ENCODE results near the gene CEP83.

CEP83 gene

DNA sequence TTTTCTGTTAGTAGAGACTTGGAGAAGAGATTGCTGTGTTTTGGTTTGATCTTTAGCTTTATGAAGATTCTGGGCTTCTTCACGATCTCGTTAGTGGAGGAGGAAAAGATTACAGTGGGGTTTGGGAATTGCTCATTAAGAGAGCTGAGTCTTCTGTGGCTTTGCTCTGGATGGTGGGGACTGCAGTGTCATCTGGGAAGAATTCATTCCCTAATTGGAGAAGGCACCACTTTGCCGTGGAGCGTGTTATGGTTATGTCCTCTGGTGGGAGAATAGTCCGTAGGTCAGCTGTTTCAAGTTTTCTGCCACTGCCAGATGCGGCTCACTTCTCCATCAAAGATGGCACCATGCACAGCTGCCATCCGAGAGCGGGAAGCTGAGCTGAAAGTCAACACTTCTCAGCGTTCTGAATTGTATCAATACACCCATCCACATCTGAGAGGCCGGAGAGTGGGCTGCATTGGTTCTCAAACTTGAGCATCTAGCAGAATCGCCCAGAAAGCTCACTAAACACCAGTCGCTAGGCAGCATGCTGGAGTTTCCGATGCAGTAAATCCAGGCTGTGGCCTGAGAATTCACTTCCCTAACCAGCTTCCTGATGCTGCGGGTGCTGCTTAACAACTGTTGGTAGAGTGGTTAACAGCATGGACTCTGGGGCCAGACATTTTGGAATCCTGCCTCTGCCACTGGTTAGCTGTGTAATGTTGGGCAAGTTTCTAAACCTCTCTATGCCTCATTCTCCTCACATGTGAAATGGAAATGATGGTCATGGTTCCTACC lies 193.5 kb downstream of the CEP83 start:
- DNase-seq: peak; percentile 35

DNA sequence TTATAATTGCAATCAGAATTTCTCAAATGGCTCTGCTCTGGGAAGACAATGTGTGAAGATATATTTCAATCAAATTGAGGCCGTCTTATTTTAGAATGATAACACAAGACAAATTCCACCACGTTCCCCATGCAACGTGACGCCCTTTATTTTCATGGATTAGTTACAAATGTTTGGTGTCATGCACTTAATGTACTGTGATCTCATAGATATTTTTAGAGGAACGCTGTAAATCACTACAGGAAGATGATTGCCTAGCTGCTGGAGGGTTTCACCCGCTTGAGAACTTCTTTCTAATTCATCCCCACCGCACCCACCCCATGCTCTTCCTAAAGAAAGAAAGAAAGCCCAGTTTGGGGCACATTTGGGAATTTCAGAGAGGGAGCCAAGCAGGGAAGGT lies 194.1 kb downstream of the CEP83 start:
- peak; percentile 47 for DNase-seq

DNA sequence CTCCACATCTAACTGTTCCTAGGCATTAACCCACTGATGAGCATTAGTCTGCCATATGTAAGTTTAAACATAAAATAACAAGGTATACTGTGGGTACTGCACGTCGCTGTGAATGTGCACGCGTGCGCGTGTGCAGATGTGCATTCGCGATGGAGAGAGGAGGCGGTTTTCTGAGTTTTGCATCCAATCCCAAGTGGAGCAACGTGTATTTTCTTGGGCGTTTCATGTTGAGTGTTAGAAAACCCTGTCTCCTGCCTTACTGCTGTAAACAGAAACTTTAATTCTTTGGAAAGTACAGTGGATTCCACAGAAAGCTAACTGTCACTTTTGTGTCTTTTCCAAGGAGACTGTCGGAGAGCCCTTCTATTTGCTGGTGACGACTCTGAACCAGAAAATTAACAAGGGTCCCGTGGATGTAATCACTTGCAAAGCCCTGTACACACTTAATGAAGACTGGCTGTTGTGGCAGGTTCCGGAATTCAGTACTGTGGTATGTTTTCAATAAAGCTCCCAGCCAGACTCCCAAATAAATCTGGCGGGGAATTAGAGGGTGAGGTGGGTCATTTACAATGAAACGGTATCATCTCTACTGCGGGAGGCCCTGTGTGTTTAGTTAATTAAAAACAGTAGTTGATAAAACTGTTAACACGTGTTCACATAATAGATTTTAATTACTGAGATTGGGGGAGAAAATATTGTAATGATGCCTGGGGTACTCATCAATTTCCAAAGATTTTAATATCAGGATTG lies 194.8 kb downstream of the CEP83 start:
- peak; percentile 50 for DNase-seq

DNA sequence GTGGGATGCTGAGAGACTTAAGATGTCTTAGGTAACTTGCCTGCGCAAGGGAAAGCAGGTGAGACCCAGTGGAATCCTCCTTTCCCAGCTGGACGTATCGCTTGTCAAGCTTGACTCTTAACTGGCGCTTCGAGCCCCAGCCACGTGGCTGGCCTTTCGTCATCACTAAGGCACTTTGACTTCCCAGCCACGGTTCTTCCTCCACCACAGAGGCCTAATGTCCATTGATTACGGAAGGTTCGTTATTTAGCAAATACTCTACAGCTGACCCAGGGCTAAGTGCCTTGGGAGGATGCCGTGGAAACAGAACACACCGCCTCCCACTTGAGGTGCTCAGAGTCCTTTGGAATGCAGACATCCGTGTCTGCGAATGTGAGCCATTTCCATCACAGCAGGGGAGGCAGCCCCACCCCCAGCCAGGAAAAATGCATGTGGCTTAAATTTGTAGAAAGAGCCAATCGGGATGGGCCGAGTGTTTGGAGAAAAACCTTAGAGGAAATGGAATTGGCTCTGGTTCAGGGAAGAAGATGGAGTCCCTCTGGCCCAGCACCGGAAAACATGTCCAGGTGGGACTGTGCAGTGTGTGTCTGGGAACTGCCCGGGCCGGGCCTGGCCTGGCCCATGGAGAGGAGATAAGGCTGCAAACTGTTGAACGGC lies 195.6 kb downstream of the CEP83 start:
- peak; percentile 60 for DNase-seq

DNA sequence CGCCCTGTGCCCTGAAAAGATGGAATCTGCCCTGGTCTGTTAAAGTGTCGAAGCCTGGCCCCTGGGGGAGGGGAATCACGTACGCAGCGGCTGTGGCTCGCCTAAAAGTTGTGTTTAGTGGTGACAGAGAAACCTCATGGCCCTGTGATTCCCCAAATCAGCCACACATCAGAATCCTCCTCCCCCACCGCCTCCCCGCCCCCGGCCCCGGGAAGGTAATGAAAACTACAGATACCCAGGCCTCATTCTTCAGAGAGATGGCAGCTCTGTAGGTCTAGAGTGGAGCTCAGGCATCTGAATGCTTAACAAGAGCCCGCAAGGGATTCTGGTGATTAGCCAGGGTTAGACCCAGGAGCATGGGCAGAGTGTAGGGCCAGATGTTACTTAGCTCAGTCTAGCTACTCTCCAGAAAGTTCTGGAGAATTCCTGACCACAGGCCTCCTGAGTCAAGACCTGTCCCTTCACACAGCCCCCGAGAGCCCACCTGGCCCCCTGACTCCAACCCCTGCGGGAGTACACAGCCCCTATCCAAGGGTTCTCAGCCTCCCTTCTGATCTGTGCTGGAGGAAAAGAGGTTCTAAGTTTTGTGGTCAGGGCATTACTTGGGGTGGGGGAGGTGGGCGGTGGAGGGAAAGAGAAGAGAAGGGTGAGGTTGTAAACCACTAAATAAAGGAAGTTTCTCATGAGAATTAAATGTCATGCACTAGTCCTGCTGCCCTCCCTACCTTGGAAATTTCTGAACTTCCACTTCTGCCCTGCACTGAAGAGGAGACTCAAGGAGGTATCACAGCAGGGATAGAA lies 196.5 kb downstream of the CEP83 start:
- DNase-seq: no peak

DNA sequence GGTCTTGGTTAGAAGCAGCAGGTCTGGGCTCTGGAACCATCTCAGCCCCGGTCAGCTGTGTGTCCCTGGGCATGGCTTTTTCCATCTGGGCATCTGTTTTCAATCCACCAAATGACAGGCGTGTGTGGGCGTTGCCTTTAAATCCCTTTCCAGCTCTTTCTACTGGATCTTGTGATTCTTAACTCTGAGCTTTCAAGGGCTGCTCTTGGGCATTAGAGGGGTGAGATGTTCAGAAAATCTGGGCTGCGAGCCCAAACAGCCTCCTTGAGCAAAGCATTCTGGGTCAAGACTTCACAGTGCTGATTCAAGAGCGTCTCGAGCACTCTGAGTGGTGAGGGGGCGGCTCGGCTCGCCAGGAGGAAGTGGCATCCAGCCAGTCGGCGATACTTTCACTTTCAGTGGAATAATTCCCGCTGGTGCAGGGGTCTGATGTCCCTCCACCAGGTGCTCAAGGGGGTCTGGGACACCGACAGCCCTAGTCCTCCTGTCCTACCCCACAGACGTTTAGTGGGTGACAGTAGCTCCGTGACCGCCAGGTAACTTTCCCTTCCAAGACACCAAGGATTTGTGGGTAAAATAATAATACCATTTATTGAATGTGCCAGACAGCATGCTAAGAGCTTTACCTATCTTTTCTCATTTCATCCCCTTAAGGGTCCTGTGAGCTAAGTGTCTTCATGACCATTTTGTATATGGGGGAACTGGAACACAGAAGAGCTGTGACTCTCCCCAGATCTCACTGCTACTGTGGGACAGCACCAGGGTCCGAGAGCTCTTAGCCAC lies 197.2 kb downstream of the CEP83 start:
- DNase-seq: peak; percentile 79

DNA sequence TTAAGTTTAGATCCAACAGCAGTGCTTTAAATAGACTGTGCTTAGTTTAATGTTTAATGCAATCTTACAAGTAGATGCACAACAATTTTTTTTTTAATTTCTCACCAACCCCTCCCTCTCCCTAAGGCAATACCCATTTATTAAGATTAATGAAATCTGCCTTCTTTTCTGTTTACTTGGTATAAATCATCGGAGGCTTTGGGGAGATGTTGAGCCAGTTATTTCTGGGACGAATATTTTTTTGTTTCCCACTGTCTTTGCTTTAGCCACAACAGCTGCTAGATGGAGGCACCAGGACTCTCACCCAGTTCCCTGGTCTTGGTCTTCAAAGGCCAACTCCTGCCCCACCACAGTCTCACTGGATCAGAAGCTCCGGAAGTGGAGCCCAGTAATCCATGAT lies 197.9 kb downstream of the CEP83 start:
- no peak for DNase-seq

DNA sequence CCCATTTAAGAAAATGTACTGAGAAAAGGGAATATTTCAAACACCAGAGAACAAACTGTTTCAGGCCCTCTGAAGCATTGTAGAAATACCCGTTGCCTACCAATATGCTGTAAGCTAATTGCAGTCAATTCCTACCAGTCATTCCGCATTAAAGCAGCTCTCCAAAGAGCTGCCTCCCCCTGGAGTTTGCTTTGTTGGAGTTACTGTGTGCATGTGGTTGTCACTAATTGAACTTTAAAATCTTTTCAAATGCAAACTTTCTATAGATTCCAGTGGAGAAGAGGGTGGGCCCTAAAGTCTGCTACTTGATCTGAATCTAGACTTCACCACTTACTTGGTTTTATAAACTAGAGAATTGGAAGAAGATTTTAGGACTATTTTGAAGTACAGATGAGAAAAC lies 198.5 kb downstream of the CEP83 start:
- peak; percentile 89 for DNase-seq

DNA sequence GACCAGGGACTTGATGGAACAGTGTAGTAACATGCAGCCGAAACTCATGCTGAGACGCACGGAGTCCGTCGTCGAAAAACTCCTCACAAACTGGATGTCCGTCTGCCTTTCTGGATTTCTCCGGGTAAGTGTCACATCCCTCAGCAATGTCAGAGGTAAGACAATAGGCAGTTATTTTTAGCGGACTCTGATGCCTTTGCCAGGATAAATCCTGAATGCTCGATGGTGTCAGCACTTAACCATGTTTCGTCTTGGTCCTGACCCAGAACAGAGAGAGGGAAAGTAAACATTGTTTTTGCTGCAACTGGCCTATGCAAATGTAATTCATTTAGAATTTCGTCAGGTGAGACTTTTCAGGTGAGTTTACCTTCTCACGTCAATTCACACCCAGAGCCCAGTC lies 198.9 kb downstream of the CEP83 start:
- DNase-seq: peak; percentile 46

DNA sequence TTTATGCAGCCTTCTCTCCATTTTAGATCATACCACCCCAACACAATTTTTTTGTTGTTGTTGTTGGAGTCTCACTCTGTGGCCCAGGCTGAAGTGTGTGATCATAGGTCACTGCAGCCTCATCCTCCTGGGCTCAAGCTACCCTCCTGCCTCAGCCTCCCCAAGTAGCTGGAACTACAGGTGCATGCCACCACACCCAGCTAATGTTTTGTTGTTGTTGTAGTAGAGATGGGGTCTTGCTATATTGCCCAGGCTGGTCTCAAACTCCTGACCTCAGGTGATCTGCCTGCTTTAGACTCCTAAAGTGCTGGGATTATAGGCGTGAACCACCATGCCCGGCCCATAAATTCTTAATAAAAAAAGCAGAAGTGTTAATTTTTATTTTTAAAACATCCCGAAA lies 199.7 kb downstream of the CEP83 start:
- no peak for DNase-seq

DNA sequence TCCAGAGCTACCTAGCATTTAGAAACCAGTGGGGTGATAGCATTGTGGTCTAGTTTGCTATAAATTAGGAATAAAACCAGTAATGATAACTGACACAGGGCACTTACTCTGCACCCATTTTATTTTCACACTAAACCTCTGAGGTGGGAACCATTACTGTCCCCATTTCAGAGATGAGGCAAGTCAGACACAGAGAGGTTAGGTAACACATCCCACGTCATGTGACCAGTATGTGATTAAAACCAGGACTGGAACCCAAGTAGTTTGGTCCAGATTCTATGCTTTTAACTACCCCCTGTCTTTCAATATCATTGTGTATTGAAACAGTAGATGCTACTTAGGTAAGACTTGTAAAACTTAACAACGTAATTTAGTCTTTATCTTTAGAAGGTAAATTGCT lies 201.1 kb downstream of the CEP83 start:
- DNase-seq: no peak

All from eye (tissue), 1 donor.